Measurements from ENCODE around the gene PIP5K1C.
"Not testable (repeated sequence)": the region's sequence is repeated elsewhere in the genome, so short reads cannot be mapped to it uniquely, and the experiment has no call there.

Gene PIP5K1C

DNA sequence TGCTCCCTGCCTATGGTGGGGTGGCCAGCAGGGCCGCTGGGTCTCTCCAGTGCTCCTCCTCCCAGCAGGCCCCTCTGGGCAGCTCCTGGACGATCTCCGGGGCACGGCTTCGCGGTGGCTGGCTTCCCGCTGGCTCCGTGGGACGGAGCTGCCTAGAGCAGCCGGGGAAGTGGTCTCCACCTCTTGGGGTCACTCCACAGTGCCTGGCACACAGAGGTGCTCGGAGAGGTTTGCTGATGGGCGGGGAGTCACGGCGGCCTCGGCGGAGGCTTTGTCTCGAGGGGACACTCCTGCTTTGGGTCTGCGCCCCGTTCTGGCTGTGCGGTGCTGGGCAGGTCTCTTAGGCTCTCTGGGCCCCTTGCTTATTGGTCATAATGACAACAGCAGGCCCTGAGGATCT lies 63.8 kb downstream of the PIP5K1C start:
- TF ChIP-seq, protein P1, sequence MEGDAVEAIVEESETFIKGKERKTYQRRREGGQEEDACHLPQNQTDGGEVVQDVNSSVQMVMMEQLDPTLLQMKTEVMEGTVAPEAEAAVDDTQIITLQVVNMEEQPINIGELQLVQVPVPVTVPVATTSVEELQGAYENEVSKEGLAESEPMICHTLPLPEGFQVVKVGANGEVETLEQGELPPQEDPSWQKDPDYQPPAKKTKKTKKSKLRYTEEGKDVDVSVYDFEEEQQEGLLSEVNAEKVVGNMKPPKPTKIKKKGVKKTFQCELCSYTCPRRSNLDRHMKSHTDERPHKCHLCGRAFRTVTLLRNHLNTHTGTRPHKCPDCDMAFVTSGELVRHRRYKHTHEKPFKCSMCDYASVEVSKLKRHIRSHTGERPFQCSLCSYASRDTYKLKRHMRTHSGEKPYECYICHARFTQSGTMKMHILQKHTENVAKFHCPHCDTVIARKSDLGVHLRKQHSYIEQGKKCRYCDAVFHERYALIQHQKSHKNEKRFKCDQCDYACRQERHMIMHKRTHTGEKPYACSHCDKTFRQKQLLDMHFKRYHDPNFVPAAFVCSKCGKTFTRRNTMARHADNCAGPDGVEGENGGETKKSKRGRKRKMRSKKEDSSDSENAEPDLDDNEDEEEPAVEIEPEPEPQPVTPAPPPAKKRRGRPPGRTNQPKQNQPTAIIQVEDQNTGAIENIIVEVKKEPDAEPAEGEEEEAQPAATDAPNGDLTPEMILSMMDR (conservative IDR thresholded peaks at IDR 0.05; ENCODE audit: low read depth, low read length), result no peak
- no peak for DNase-seq (ENCODE audit: low read depth)
- no peak overlapping the region for H3K4me3 ChIP-seq (ENCODE audit: low read length)

DNA sequence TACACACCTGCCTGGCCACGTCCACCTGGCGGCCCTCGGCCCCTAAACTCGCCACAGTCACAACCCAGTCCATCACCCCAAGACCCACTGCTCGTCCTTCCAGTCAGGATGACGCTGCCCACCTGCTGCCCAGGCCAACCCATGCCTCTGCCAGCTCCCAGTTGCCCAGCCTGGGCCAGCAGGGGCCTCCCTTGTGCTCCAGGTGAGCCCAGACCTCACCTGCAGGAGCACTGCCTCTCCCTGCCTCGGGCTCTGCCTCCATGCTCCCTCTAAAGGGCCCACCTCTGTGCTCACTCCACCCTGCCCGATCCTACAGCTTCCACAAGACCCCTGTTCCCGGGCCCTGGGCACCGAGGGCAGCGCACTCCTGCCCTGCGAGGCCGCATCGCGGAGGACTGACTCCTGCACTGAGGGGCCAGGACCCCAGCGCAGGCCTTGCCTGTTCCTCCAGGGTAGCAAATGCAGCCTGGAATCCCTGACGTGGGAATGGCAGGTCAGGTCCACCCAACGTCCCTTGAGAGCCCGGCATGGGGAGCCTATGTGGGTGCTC lies 65.7 kb downstream of the PIP5K1C start:
- H3K4me3 ChIP-seq (ENCODE audit: low read length), result no peak overlapping the region
- TF ChIP-seq, protein P1 (conservative IDR thresholded peaks at IDR 0.05; ENCODE audit: low read depth, low read length), result no peak
- no peak for DNase-seq (ENCODE audit: low read depth)

DNA sequence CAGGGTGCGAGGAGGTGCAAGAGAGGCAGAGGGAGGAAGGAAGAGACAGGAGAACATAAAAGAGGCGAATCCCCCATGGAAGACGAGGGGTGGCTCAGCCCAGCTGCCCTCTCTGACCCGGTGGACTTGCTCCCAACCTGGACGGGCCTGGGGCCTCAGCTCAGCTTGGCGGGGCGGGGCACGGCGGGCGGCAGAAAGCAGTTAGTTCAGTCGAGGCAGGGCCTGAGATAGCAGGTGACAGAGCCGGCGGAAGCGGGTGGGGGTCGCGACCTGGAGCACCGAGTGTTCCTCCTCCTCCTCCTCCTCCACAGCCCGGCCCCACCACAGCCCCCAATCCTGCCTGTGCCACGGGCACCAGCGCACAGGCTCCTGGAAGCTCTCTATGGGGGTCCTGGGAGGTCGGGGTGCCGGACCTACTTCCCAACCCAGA lies 66.7 kb downstream of the PIP5K1C start:
- TF ChIP-seq, protein P1 (conservative IDR thresholded peaks at IDR 0.05; ENCODE audit: low read depth, low read length), result no peak
- DNase-seq (ENCODE audit: low read depth), result no peak
- no peak overlapping the region for H3K4me3 ChIP-seq (ENCODE audit: low read length)

DNA sequence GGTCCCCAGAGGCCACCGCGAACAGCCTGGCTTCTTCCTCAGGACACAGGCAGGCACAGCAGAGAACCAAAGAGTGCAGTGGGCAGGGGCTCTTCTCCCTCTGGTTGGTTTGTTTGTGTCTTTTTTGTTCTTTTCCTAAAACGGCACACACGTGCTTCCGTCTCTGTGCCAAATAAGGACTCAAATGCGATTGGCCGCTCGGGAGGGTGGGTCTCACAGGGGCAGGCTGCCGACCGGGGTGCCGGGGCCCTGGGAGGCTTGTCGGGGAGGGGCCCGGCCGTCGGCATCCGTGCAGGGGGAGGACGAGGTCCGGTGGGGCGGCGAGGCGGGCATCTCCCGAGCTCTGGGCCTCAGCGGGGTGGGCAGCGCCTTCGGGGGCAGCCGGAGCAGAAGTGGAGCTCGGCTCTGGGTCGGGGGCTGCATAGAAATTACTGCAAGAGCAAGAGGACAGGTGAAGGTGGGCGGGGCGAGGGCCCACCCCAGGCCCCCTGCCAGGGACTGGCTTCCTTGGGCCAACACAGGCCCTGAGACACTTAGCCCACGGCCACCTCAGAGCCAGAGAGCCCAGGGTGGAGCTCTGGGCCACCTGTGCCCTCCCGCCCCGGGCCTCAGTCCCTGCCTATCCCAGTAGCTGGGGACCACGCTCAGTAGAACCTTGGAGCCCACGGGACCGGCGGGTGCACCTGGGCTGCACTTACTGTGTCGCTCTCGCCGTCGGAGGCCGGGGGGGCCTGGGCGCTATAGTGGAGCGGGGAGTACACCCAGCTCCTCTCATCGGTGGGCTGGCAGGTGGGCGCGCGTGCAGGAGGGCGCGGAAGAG lies 67.3 kb downstream of the PIP5K1C start:
- no peak overlapping the region for H3K4me3 ChIP-seq (ENCODE audit: low read length)
- TF ChIP-seq, protein P1 (conservative IDR thresholded peaks at IDR 0.05; ENCODE audit: low read depth, low read length), result no peak
- DNase-seq (ENCODE audit: low read depth), result no peak

DNA sequence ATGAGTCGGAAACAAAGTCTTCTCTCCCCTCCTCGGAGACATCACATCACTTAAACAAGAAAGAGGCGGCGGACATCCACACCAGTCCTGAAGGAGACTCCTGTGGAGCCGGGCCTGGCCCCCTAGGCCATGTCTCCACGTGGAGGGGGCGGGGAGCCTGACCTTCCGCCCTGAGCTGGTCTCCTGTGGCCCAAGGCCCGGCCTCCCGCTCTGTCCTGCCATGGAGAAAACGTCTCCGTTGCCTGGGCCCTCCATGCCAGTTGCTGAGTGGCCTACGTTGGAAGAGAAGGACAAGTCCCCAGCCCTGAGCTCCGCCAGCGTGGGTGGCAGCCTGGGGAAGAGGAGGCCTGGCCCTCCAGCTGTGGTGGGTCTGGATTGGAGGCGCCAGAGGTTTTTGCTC lies 68.2 kb downstream of the PIP5K1C start:
- no peak overlapping the region for H3K4me3 ChIP-seq (ENCODE audit: low read length)
- no peak for DNase-seq (ENCODE audit: low read depth)
- TF ChIP-seq, protein P1 (conservative IDR thresholded peaks at IDR 0.05; ENCODE audit: low read depth, low read length), result no peak

DNA sequence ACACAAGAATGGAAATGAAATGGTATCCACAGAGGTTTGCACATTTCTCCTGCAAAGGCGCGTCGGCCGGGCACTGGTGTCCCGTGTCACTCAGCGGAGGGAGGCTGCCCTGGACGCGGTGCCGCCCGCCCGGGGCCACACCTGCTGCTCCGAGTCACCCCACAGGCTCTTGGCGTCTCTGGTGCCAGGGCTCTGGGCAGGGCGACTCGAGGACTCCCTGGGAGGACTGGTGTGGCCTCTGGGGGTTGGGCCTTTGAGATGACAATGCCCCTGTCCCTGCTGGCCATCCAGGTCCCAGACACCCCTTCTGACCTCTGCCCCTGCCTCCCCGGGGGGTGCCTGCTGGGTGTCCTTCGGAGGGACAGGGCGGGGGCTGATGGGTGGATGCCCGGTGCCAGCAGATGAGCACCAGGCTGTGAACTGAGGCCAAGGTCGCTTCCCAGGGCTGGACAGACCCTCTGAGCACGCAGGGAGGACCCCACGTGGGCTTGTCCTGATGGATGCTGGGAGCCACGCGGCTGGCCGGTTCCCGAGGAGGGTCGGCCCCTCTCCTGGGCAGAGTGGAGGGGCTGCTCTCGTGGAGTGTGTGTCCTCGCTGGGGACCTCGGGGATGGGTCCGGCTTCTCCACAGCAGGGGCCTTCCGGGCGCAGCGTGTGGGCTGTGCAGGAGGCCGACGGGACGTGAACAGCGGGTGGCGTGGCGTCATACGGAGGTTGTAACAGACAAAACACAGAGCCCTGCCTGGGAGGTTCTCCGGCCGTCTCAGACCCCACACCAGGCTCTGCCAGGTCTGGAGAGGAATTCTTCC lies 69.0 kb downstream of the PIP5K1C start:
- no peak overlapping the region for H3K4me3 ChIP-seq (ENCODE audit: low read length)
- no peak for DNase-seq (ENCODE audit: low read depth)
- TF ChIP-seq, protein P1 (conservative IDR thresholded peaks at IDR 0.05; ENCODE audit: low read depth, low read length), result no peak

DNA sequence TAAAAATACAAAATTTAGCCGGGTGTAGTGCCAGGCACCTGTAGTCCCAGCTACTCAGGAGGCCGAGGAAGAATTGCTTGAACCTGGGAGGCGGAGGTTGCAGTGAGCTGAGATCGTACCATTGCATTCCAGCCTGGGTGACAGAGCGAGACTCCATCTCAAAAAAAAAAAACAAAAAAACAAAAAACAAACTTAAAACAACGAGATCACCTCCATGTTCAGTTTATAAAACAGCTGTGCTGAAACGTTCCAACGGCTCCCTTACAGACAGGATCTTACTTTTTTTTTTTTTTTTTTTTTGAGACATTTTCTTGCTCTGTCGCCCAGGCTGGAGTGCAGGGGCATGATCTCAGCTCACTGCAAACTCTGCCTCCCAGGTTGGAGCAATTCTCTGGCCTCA lies 71.5 kb downstream of the PIP5K1C start:
- DNase-seq (ENCODE audit: low read depth); H3K4me3 ChIP-seq (ENCODE audit: low read length): not testable (repeated sequence)

Measured in retinal pigment epithelial cell (primary cell).